CD14-positive monocyte (primary cell): ENCODE data around the gene GOLGA8O. TPM values are rescaled to one million over a fixed set of nuclear protein-coding genes. Genes with fewer than 3 reads are reported as not detected.
"Not testable (repeated sequence)": the region's sequence is repeated elsewhere in the genome, so short reads cannot be mapped to it uniquely, and the experiment has no call there.

Experiments
- DNase-seq, 3 donors: peaks; one replicate each; pipeline ENCODE4 v3.0.0-alpha.2; 2011 to 2022
- H2AFZ ChIP-seq: 2 replicates; pipeline ENCODE4 v1.6.0; 2012; ENCODE audit warnings: mild to moderate bottlenecking, low read depth, low read length, inconsistent platforms; ENCODE audit not compliant: insufficient read depth, poor library complexity, severe bottlenecking
- H3K27ac ChIP-seq, 2 donors: 1 replicate in 1 of 2; 2 replicates in 1 of 2; pipeline ENCODE4 v1.5.1; 2012 to 2013; ENCODE audit warnings: low read length in 2 of 2, control low read depth in 1 of 2, inconsistent platforms in 1 of 2, low read depth in 1 of 2, mild to moderate bottlenecking in 1 of 2
- H3K27me3 ChIP-seq, 2 donors: one replicate each; pipeline versions ENCODE4 v1.6.0 to v1.6.1; 2011 to 2013; ENCODE audit warnings: low read length in 2 of 2; ENCODE audit not compliant: control insufficient read depth in 2 of 2, insufficient read depth in 2 of 2
- H3K36me3 ChIP-seq, 2 donors: replicated peaks in 1 of 2; 1 replicate in 1 of 2; 2 replicates in 1 of 2; pipeline versions ENCODE4 v1.5.1 to v1.6.1; 2012 to 2013; ENCODE audit warnings: low read length in 2 of 2, control low read depth in 1 of 2, inconsistent platforms in 1 of 2, mild to moderate bottlenecking in 1 of 2; ENCODE audit not compliant: insufficient read depth in 2 of 2, control insufficient read depth in 1 of 2
- H3K4me1 ChIP-seq, 2 donors: 1 replicate in 1 of 2; 2 replicates in 1 of 2; pipeline versions ENCODE4 v1.5.1 to v1.6.1; 2012 to 2013; ENCODE audit warnings: low read length in 2 of 2, control low read depth in 1 of 2, inconsistent platforms in 1 of 2, mild to moderate bottlenecking in 1 of 2, moderate library complexity in 1 of 2; ENCODE audit not compliant: insufficient read depth in 2 of 2, control insufficient read depth in 1 of 2
- H3K4me2 ChIP-seq: replicated peaks from 2 replicates; pipeline ENCODE3; 2012; ENCODE audit warnings: low read length, moderate library complexity, mild to moderate bottlenecking; ENCODE audit not compliant: poor library complexity, severe bottlenecking; ENCODE audit errors: extremely low read depth
- H3K4me3 ChIP-seq, 3 experiments: fragments of 200-600 bp in 1 of 3; sonication (generic) in 1 of 3; replicated peaks in 1 of 3; 1 replicate in 2 of 3; 2 replicates in 1 of 3; pipeline ENCODE4 v1.5.1; 2011 to 2013; ENCODE audit warnings: low read length in 3 of 3, mild to moderate bottlenecking in 3 of 3, control low read depth in 2 of 3, low read depth in 2 of 3, inconsistent platforms in 1 of 3, moderate library complexity in 1 of 3
- H3K79me2 ChIP-seq: 2 replicates; pipeline ENCODE4 v1.6.0; 2012; ENCODE audit warnings: mild to moderate bottlenecking, control low read depth, inconsistent platforms, low read length, moderate library complexity; ENCODE audit not compliant: insufficient read depth
- H3K9ac ChIP-seq: 2 replicates; pipeline ENCODE4 v1.6.0; 2017; ENCODE audit warnings: low read length, mild to moderate bottlenecking; ENCODE audit not compliant: insufficient read depth, poor library complexity, severe bottlenecking
- H3K9me3 ChIP-seq, 2 donors: replicated peaks in 1 of 2; 1 replicate in 1 of 2; 2 replicates in 1 of 2; pipeline versions ENCODE4 v1.5.1 to v1.6.1; 2012 to 2013; ENCODE audit warnings: low read length in 2 of 2, control low read depth in 1 of 2; ENCODE audit not compliant: control insufficient read depth in 1 of 2, insufficient read depth in 1 of 2
- H4K20me1 ChIP-seq: 2 replicates; pipeline ENCODE4 v1.6.0; 2012; ENCODE audit warnings: mild to moderate bottlenecking, low read length, control low read depth, moderate library complexity; ENCODE audit not compliant: insufficient read depth
- H3K27ac Mint-ChIP-seq, 7 donors: one replicate each; pipeline ENCODE4 v1.8.0; 2020; ENCODE audit warnings: mild to moderate bottlenecking in 7 of 7, mixed read lengths in 7 of 7, moderate library complexity in 6 of 7, inconsistent platforms in 2 of 7
- H3K27me3 Mint-ChIP-seq, 3 donors: one replicate each; pipeline ENCODE4 v1.8.0; 2021 to 2022; ENCODE audit warnings: low read depth in 3 of 3, mild to moderate bottlenecking in 3 of 3, mixed read lengths in 3 of 3, moderate library complexity in 3 of 3, inconsistent platforms in 1 of 3
- H3K36me3 Mint-ChIP-seq, 2 donors: one replicate each; pipeline ENCODE4 v1.8.0; 2020; ENCODE audit warnings: mixed read lengths in 2 of 2, inconsistent platforms in 1 of 2, mild to moderate bottlenecking in 1 of 2
- H3K4me1 Mint-ChIP-seq: one replicate; pipeline ENCODE4 v1.8.0; 2020; ENCODE audit warnings: mild to moderate bottlenecking, mixed read lengths
- H3K4me3 Mint-ChIP-seq, 2 donors: one replicate each; pipeline ENCODE4 v1.8.0; 2020; ENCODE audit warnings: mild to moderate bottlenecking in 2 of 2, mixed read lengths in 2 of 2, moderate library complexity in 1 of 2
- H3K9me3 Mint-ChIP-seq, 7 donors: one replicate each; pipeline ENCODE4 v1.8.0; 2020 to 2022; ENCODE audit warnings: mixed read lengths in 7 of 7, mild to moderate bottlenecking in 6 of 7, moderate library complexity in 6 of 7, inconsistent platforms in 2 of 7
- CTCF ChIP-seq: fragments of 200-600 bp; IDR thresholded peaks from one replicate; pipeline ENCODE4 v1.8.0; 2022; ENCODE audit warnings: antibody characterized with exemption, mild to moderate bottlenecking
- WGBS: methylation state at CpG from one replicate; pipeline ENCODE4 v1.1.5; 2013; ENCODE audit warnings: missing lambda C conversion rate; ENCODE audit not compliant: insufficient coverage; 5-methylcytosine and 5-hydroxymethylcytosine counted together
- intact Hi-C, 2 donors: fragments of 100-400 bp; cut with micrococcal nuclease; formaldehyde crosslinking; loops; one replicate each; pipeline versions ENCODE4 v1.15.0 to v1.15.1; 2023
- polyA plus RNA-seq, 3 donors: library from polyadenylated mRNA; depleted of rRNA in 1 of 3; unstranded in 2 of 3; stranded (reverse) in 1 of 3; fragments of 300-500 nt in 2 of 3; fragments of >200 nt in 1 of 3; fragmentation: Illumina TruSeq in 2 of 3; gene quantifications; 1 replicate in 2 of 3; 2 replicates in 1 of 3; pipeline ENCODE4 v1.2.3, GENCODE V29; 2012 to 2021
- small RNA-seq: library from RNA; depleted of rRNA; stranded (forward); fragments of <200 nt; gene quantifications from one replicate; pipeline ENCODE3, GENCODE V24; 2012; ENCODE audit warnings: low read depth; ENCODE audit not compliant: insufficient read length

GOLGA8O gene
- polyA plus RNA-seq, 3 donors = 1.7 TPM; not detected in 2

- H3K4me1 ChIP-seq, H3K9me3 ChIP-seq, intact Hi-C loops, H3K4me1 Mint-ChIP-seq, H3K9ac ChIP-seq, H3K27me3 Mint-ChIP-seq, H3K27ac Mint-ChIP-seq, H4K20me1 ChIP-seq, DNase-seq, H3K27me3 ChIP-seq, H2AFZ ChIP-seq, H3K79me2 ChIP-seq, H3K9me3 Mint-ChIP-seq, H3K27ac ChIP-seq, H3K4me3 Mint-ChIP-seq, H3K36me3 ChIP-seq, H3K4me3 ChIP-seq, H3K4me2 ChIP-seq, H3K36me3 Mint-ChIP-seq: not testable (repeated sequence)
- peak; percentile 57 for TF ChIP-seq CTCF
- no CpG with 5 or more reads among the region's 3 CpGs for WGBS
Measured at GRCh38 chr15:32407903-32408302, 47.5 kb downstream of the GOLGA8O start.

GRCh38 chr15:32403192-32403591 is 52.2 kb downstream of the GOLGA8O start, which contains the start of gene GOLGA8K:
Gene GOLGA8K (minus strand): TSS chr15:32403292. CDS start chr15:32403194, 98 bp downstream.
- H3K27ac Mint-ChIP-seq, H3K4me1 ChIP-seq, H3K79me2 ChIP-seq, H3K4me2 ChIP-seq, H3K9me3 ChIP-seq, H3K9me3 Mint-ChIP-seq, H3K27me3 ChIP-seq, DNase-seq, H3K4me3 Mint-ChIP-seq, H3K4me1 Mint-ChIP-seq, H3K36me3 Mint-ChIP-seq, H3K27ac ChIP-seq, H3K36me3 ChIP-seq, H3K4me3 ChIP-seq, intact Hi-C loops, H3K9ac ChIP-seq, H3K27me3 Mint-ChIP-seq, H4K20me1 ChIP-seq, H2AFZ ChIP-seq: not testable (repeated sequence)
- no CpG with 5 or more reads among the region's 8 CpGs for WGBS

- H3K27me3 Mint-ChIP-seq, H3K4me3 Mint-ChIP-seq, H3K27ac ChIP-seq, H3K9me3 Mint-ChIP-seq, H3K27me3 ChIP-seq, H3K4me2 ChIP-seq, H3K9me3 ChIP-seq, DNase-seq, H3K4me1 ChIP-seq, H2AFZ ChIP-seq, H4K20me1 ChIP-seq, H3K27ac Mint-ChIP-seq, H3K4me1 Mint-ChIP-seq, H3K36me3 Mint-ChIP-seq, H3K4me3 ChIP-seq, intact Hi-C loops, H3K9ac ChIP-seq, H3K79me2 ChIP-seq, H3K36me3 ChIP-seq: not testable (repeated sequence)
- WGBS = no CpG with 5 or more reads among the region's 8 CpGs
Measured at GRCh38 chr15:32396522-32396921, 58.9 kb downstream of the GOLGA8O start.

Small RNAs within 50 kb of the gene (small RNA-seq; reads per million reads assigned to genes)
- gene AC135983.5 (not detected), gene RF00096 (3.1 reads per million, percentile 24 among the genes with 10 or more reads in this experiment), gene RN7SL539P (not detected)

Other genes with a start within 250 kb of the GOLGA8O start
- 1 to 10 TPM in 1 of 3 donors, not detected in 2; 3.2 TPM for gene GOLGA8K, start 52.3 kb downstream of the GOLGA8O start, polyA plus RNA-seq
- 1 to 10 TPM in 1 of 3 donors, under 1 TPM in 2; 0.04 to 8.3 (median 0.66) TPM for gene GOLGA8N, start 137.8 kb upstream of the GOLGA8O start, polyA plus RNA-seq
- 1 to 10 TPM in 2 of 3 donors, under 1 TPM in 1; 0.91 to 1.6 (median 1.4) TPM for gene ARHGAP11A, start 159.9 kb upstream of the GOLGA8O start, polyA plus RNA-seq
- not detected for gene SCG5, start 186.1 kb upstream of the GOLGA8O start, polyA plus RNA-seq